ENCODE measurements around the gene KEL. TPM values are rescaled to one million over a fixed set of nuclear protein-coding genes. Genes with fewer than 3 reads are reported as not detected.

The KEL gene
- total RNA-seq, 6 donors from 2014 or later = 0.11 to 13.0 (median 3.1) TPM; not detected in 1

DNA sequence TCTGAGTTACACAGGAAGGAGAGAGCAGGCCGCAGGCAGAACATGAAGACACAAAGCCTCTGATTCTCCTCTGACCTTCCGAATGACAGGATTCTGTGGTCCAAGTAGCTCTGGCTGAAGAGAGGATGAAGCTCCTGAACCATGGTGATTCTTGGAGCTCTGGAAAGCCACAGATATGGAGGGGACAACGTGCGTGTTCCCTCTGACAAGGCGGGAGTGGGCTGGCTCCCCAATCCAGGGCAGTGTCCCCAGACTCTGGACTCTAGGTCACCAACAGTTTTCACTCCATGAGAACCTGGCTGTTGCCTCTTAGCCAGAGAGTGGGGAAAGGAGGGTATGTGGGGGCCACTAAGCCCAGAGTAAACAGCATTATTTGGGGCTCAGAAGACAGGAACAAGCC lies 69.2 kb downstream of the KEL start:
- ATAC-seq (ENCODE audit: low FRiP score in 2 of 2) = no peak
- no peak overlapping the region for H3K27ac ChIP-seq
- H3K4me3 ChIP-seq = no peak overlapping the region
- H3K4me1 ChIP-seq = no peaks in the 10 kb centered on the region
- no peaks in the 10 kb centered on the region for H3K27me3 ChIP-seq
- no peak for TF ChIP-seq POLR2AphosphoS5 (IDR thresholded peaks at IDR 0.05)
- TF ChIP-seq POLR2A (IDR thresholded peaks at IDR 0.05) = no peak
- TF ChIP-seq, protein P1, sequence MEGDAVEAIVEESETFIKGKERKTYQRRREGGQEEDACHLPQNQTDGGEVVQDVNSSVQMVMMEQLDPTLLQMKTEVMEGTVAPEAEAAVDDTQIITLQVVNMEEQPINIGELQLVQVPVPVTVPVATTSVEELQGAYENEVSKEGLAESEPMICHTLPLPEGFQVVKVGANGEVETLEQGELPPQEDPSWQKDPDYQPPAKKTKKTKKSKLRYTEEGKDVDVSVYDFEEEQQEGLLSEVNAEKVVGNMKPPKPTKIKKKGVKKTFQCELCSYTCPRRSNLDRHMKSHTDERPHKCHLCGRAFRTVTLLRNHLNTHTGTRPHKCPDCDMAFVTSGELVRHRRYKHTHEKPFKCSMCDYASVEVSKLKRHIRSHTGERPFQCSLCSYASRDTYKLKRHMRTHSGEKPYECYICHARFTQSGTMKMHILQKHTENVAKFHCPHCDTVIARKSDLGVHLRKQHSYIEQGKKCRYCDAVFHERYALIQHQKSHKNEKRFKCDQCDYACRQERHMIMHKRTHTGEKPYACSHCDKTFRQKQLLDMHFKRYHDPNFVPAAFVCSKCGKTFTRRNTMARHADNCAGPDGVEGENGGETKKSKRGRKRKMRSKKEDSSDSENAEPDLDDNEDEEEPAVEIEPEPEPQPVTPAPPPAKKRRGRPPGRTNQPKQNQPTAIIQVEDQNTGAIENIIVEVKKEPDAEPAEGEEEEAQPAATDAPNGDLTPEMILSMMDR (IDR thresholded peaks at IDR 0.05) = no peak
- TF ChIP-seq EP300 (IDR thresholded peaks at IDR 0.05) = no peak
- DNase-seq = no peak
- 74 to 82% methylated on average over 5 of the region's 5 CpGs for WGBS, 2 donors
- H3K9me3 ChIP-seq = no peaks in the 10 kb centered on the region
- H3K36me3 ChIP-seq = no peaks in the 10 kb centered on the region

DNA sequence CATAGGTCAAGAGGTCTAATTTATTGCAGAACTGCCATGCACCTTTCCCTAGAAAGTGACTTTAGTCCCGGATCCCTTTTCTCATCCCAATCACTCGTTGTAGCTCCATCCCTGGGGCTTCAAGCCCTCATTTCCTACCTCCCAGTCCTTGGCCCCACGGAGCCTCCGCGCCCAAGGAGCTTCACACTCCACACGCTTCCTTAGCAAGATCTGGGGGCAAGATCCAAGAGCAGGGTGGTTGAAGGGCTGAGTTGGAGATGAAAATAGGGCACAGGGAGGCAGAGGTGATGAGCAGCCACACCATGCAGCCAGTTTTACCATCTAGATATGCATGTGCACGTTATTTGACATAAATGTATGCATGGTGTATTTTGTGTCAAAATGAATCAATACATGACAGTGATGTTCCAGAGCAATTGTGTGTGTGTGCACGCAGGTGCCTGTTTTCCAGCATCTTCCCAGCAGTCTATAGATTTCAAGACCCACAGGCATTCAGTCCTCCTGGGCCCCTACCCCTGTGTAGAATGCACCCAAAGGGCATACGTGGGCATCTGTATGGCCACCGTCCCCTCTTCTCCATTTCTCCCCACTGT lies 70.6 kb downstream of the KEL start:
- WGBS, 2 donors = 82 to 88% methylated on average over 10 of the region's 10 CpGs
- Histone ChIP-seq H3K4me1 (no peaks in the 10 kb centered on the region), H3K36me3 (no peaks in the 10 kb centered on the region), H3K9me3 (no peaks in the 10 kb centered on the region), H3K27me3 (no peaks in the 10 kb centered on the region), H3K4me3 (no peak overlapping the region), H3K27ac (no peak overlapping the region)
- DNase-seq (no peak), ATAC-seq (ENCODE audit: low FRiP score in 2 of 2) (no peak)
- TF ChIP-seq, protein P1 (IDR thresholded peaks at IDR 0.05) = no peak
- TF ChIP-seq EP300 (IDR thresholded peaks at IDR 0.05) (no peak), POLR2AphosphoS5 (IDR thresholded peaks at IDR 0.05) (no peak), POLR2A (IDR thresholded peaks at IDR 0.05) (no peak)

Other genes with a start within 250 kb of the KEL start
- gene PRSS1, start 212.9 kb downstream of the KEL start, total RNA-seq = 10 to 100 TPM in 1 of 6 donors, 1 to 10 TPM in 1, not detected in 4; 9.8 to 20.6 TPM
- gene PRSS2, start 191.4 kb downstream of the KEL start, total RNA-seq = 10 to 100 TPM in 2 of 6 donors, not detected in 4; 34.2 to 64.5 TPM
- gene EPHB6, start 107.3 kb downstream of the KEL start, total RNA-seq = 10 to 100 TPM in 3 of 6 donors, 1 to 10 TPM in 3; 5.7 to 34.6 (median 10.0) TPM
- gene TRPV6, start 76.6 kb downstream of the KEL start, total RNA-seq = 1 to 10 TPM in 2 of 6 donors, under 1 TPM in 4; 0.23 to 1.5 (median 0.68) TPM
- not detected for gene TRPV5, start 28.6 kb downstream of the KEL start, total RNA-seq
- not detected for gene LLCFC1, start 22.9 kb downstream of the KEL start, total RNA-seq
- gene OR9A2, start 64.8 kb upstream of the KEL start, total RNA-seq = not detected
- not detected for gene OR6V1, start 90.0 kb upstream of the KEL start, total RNA-seq
- gene PIP, start 169.7 kb upstream of the KEL start, total RNA-seq = 10 to 100 TPM in 1 of 6 donors, under 1 TPM in 1, not detected in 4; 0.77 to 23.0 TPM
- not detected for gene TAS2R39, start 221.1 kb upstream of the KEL start, total RNA-seq

Measured in upper lobe of left lung (tissue), 6 donors.